HepG2 (cell line): ENCODE measurements around the gene CNBD2.

Source experiments
- CTCF ChIP-seq: sonication (generic); formaldehyde crosslinking; IDR thresholded peaks from 2 replicates; pipeline ENCODE4 v1.5.0; 2020; ENCODE audit warnings: mild to moderate bottlenecking, missing genetic modification reagents, moderate library complexity
- FOXO1 ChIP-seq: sonication (generic); formaldehyde crosslinking; IDR thresholded peaks from 2 replicates; pipeline ENCODE4 v1.4.0; 2020; ENCODE audit warnings: missing genetic modification reagents
- HDAC1 ChIP-seq: sonication (generic); formaldehyde crosslinking; IDR thresholded peaks from 2 replicates; pipeline ENCODE4 v1.5.1; 2020; ENCODE audit warnings: mild to moderate bottlenecking, missing genetic modification reagents
- JUN ChIP-seq: sonication (generic); formaldehyde crosslinking; IDR thresholded peaks from 2 replicates; pipeline ENCODE4 v1.4.0; 2020; ENCODE audit warnings: mild to moderate bottlenecking, missing genetic modification reagents
- MAZ ChIP-seq, 2 experiments: sonication (generic) in 1 of 2; formaldehyde crosslinking in 1 of 2; IDR thresholded peaks; 2 replicates each; pipeline versions ENCODE4 v1.5.0 to v1.6.1; 2012 to 2020; ENCODE audit warnings: low read depth in 2 of 2, mild to moderate bottlenecking in 2 of 2, borderline replicate concordance in 1 of 2, improper control_type of control experiment in 1 of 2, low read length in 1 of 2, missing genetic modification reagents in 1 of 2, moderate library complexity in 1 of 2
- NR3C1 ChIP-seq: sonication (generic); formaldehyde crosslinking; IDR thresholded peaks from 2 replicates; pipeline ENCODE4 v1.4.0; 2020; ENCODE audit warnings: missing genetic modification reagents
- SALL2 ChIP-seq: sonication (generic); formaldehyde crosslinking; IDR thresholded peaks from 2 replicates; pipeline ENCODE4 v1.8.1; 2023; ENCODE audit warnings: mild to moderate bottlenecking, missing genetic modification reagents, inconsistent platforms
- ZNF274 ChIP-seq: sonication (generic); formaldehyde crosslinking; IDR thresholded peaks from 2 replicates; pipeline ENCODE4 v1.5.1; 2020; ENCODE audit warnings: mild to moderate bottlenecking, missing genetic modification reagents
- ZNF30 ChIP-seq: sonication (generic); formaldehyde crosslinking; IDR thresholded peaks from 2 replicates; pipeline ENCODE4 v1.5.0; 2020; ENCODE audit warnings: mild to moderate bottlenecking, missing genetic modification reagents
- ZNF761 ChIP-seq: sonication (generic); formaldehyde crosslinking; conservative IDR thresholded peaks from 2 replicates; pipeline ENCODE4 v1.4.0; 2020; ENCODE audit warnings: mild to moderate bottlenecking, missing genetic modification reagents
- TF ChIP-seq, protein P1 (sequence below), 2 experiments: sonication (generic) in 1 of 2; formaldehyde crosslinking in 1 of 2; IDR thresholded peaks; 2 replicates each; pipeline versions ENCODE4 v1.5.1 to v1.6.1; 2011 to 2020; ENCODE audit warnings: borderline replicate concordance in 1 of 2, low read depth in 1 of 2, low read length in 1 of 2, mild to moderate bottlenecking in 1 of 2, missing genetic modification reagents in 1 of 2, moderate library complexity in 1 of 2
- TF ChIP-seq, protein P2 (sequence below): sonication (generic); formaldehyde crosslinking; conservative IDR thresholded peaks from 2 replicates; pipeline ENCODE4 v1.8.0; 2022; ENCODE audit warnings: missing genetic modification reagents
- TF ChIP-seq, protein P3 (sequence below): sonication (generic); formaldehyde crosslinking; IDR thresholded peaks from 2 replicates; pipeline ENCODE4 v1.4.0; 2020; ENCODE audit warnings: missing genetic modification reagents, borderline replicate concordance

DNA sequence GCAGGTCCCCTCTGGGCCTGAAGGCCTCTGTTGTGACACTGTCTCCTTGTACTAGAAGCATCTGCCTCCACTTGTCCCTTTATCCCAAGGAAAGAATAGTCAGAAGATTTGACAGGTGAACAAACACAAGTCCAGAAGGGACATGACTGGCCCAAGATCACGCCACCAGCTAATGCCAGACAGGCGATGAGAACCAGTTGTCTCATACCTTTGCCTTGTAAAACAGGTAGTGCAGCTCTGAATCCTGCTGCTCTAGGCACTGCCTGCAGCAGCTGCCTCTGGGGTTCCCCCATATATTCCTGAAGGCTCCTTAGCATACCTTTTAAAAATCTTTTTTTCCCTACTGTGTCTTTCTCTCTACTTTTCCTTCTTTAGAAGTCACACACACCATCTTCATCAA is 39.1 kb upstream of the CNBD2 start:
- TF ChIP-seq JUN: no peak
- TF ChIP-seq ZNF274 (CRISPR knock-in tag): no peak
- TF ChIP-seq, protein P1, sequence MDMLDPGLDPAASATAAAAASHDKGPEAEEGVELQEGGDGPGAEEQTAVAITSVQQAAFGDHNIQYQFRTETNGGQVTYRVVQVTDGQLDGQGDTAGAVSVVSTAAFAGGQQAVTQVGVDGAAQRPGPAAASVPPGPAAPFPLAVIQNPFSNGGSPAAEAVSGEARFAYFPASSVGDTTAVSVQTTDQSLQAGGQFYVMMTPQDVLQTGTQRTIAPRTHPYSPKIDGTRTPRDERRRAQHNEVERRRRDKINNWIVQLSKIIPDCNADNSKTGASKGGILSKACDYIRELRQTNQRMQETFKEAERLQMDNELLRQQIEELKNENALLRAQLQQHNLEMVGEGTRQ (IDR thresholded peaks at IDR 0.05; ENCODE audit: low read depth, low read length): no peak
- TF ChIP-seq, protein P1 (CRISPR knock-in tag; IDR thresholded peaks at IDR 0.05; ENCODE audit: borderline replicate concordance): no peak
- TF ChIP-seq FOXO1 (CRISPR knock-in tag): no peak
- TF ChIP-seq NR3C1: no peak
- no peak for TF ChIP-seq CTCF (CRISPR knock-in tag)
- no peak for TF ChIP-seq MAZ (IDR thresholded peaks at IDR 0.05; ENCODE audit: borderline replicate concordance, low read depth, low read length)
- no peak for TF ChIP-seq MAZ (CRISPR knock-in tag; IDR thresholded peaks at IDR 0.05; ENCODE audit: low read depth)
- TF ChIP-seq ZNF30 (CRISPR knock-in tag): no peak
- TF ChIP-seq, protein P2, sequence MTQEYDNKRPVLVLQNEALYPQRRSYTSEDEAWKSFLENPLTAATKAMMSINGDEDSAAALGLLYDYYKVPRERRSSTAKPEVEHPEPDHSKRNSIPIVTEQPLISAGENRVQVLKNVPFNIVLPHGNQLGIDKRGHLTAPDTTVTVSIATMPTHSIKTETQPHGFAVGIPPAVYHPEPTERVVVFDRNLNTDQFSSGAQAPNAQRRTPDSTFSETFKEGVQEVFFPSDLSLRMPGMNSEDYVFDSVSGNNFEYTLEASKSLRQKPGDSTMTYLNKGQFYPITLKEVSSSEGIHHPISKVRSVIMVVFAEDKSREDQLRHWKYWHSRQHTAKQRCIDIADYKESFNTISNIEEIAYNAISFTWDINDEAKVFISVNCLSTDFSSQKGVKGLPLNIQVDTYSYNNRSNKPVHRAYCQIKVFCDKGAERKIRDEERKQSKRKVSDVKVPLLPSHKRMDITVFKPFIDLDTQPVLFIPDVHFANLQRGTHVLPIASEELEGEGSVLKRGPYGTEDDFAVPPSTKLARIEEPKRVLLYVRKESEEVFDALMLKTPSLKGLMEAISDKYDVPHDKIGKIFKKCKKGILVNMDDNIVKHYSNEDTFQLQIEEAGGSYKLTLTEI: no peak
- TF ChIP-seq, protein P3, sequence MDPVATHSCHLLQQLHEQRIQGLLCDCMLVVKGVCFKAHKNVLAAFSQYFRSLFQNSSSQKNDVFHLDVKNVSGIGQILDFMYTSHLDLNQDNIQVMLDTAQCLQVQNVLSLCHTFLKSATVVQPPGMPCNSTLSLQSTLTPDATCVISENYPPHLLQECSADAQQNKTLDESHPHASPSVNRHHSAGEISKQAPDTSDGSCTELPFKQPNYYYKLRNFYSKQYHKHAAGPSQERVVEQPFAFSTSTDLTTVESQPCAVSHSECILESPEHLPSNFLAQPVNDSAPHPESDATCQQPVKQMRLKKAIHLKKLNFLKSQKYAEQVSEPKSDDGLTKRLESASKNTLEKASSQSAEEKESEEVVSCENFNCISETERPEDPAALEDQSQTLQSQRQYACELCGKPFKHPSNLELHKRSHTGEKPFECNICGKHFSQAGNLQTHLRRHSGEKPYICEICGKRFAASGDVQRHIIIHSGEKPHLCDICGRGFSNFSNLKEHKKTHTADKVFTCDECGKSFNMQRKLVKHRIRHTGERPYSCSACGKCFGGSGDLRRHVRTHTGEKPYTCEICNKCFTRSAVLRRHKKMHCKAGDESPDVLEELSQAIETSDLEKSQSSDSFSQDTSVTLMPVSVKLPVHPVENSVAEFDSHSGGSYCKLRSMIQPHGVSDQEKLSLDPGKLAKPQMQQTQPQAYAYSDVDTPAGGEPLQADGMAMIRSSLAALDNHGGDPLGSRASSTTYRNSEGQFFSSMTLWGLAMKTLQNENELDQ (CRISPR knock-in tag): no peak
- no peak for TF ChIP-seq HDAC1
- TF ChIP-seq SALL2 (CRISPR knock-in tag): no peak
- no peak for TF ChIP-seq ZNF761 (CRISPR knock-in tag)
